ENCODE measurements around the gene CDK9.

The CDK9 gene

GRCh38 chr9:127762111-127762676, 23.6 kb upstream of the CDK9 start:
- DNase-seq: no peak

- DNase-seq: no peak
These were observed 21.9 kb upstream of the CDK9 start for GRCh38 chr9:127763918-127764384.

- DNase-seq: no peak
These were observed 20.4 kb upstream of the CDK9 start for GRCh38 chr9:127765418-127765817.

- no peak for DNase-seq
These were observed 18.4 kb upstream of the CDK9 start for GRCh38 chr9:127767410-127767809.

DNA sequence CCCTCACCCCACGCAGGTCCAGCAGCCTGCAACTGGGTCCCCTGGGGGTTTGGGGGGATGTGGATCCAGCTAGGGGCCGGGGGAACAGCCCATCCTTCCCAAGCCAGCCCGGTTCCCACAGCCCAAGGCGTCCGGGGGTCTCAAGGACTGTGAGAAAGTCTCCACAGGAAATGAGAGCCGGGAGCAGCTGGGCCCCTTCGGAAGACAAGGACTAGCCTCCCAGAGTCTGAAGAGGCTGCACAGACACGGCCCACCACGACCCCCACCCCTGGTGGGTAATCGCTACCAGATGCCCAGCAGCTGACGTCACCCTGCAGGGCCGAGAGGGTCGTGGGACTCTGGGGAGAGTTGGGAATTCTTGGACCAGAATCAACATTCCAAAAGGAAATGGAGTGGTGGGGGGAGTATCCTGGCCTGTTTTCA, 17.9 kb upstream of the CDK9 start:
- no peak for DNase-seq

- no peak for DNase-seq
These were observed 17.1 kb upstream of the CDK9 start for GRCh38 chr9:127768698-127769097.

- no peak for DNase-seq
These were observed 16.7 kb upstream of the CDK9 start for GRCh38 chr9:127769101-127769500.

DNA sequence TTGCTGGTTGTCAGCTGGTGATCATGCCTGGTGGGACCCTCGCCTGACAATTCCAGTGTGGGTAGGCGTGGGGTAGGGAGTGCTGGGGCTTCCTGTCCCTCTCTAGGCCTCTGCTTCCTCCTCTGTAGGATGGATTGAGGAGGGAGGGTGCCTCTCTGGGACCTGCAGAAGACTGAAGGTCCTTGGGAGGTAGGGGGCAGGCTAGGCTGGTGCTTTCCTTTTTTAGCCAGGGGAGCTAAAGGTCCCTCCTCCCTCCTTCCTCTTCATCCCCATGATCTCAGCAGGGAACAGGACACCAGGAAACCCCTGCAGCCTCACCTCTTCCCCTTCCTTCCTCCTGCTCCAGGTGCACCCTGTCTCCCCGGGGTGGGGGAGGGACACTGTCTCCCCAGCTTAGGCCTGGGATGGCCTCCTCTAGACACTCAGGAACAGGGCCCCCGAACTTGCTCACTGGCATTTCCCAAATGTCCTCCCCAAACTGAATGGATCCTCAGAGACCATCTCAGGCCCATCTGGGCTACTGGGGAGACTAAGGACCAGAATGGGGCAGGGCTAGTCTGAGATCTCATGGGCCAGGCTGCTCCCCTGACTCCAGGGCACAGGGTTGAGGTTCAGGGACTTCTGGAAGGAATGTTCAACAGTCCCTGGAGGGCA, 15.8 kb upstream of the CDK9 start:
- DNase-seq: no peak

DNA sequence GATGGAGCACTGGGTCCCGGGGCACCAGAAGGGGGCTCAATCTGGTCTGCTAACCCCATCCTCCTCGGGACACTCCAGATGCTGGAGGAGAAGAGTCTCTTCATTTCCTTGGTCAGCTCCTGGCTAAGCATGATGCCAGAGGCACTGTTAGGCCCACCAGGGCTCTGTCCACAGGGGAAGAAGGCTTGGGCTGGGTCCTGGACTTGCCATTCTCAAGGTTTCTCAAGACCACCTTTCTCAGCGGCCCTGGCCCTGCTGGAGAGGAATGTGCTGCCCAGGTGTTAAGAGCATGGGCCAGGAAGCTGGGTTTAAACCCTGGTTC, 15.3 kb upstream of the CDK9 start:
- DNase-seq: no peak

- peak; percentile 97 for DNase-seq
These were observed 14.8 kb upstream of the CDK9 start for GRCh38 chr9:127770905-127771569.

DNA sequence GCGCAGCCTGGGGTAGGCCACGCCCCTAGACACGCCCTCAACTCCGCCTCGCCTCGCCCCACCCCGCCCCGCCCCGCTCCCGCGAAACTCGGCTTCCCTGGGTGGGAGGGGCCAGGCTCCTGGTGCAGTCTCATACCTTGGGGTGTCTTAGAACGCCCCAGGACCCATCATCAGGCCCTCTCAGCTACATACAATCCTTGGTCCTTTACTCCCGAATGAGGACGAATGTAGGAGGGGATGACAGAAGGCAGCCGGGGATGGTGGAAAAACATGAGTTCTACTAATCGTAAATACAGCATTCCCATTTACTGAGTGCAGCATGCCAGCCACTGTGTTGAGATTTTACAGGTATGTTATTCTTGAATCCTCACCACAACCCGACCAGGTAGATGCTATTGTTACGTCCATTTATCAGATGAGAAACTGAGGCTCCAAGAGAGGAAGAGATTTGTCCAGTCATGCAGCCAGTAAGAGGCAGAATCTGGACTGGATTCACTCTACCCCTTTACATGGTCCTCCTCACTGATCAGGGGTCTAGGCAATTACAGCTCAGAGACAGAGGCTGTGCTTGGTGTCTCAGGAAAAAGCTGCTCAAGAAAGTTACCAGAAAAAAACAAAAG, 14.2 kb upstream of the CDK9 start:
- DNase-seq: no peak

DNA sequence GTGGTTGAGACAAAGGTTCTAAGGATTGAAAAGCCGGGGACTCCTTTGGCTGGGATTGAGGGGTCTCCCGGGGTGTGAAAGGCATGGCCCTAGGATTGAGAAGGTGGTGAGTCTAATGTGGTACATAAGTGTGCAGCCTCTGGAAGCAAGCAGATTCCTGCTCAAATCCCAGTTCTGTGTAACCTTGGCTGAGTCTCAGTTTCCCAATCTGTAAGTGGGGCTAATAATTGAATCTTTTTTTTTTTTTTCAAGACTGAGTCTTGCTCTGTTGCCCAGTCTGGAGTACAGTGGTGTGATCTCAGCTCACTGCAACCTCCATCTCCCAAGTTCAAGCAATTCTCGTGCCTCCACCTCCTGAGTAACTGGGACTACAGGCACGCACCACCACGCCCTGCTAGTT, 13.2 kb upstream of the CDK9 start:
- DNase-seq: no peak

- DNase-seq: no peak
These were observed 12.6 kb upstream of the CDK9 start for GRCh38 chr9:127773272-127773671.

GRCh38 chr9:127773981-127774380, 11.9 kb upstream of the CDK9 start:
- no peak for DNase-seq

GRCh38 chr9:127776195-127776923, 9.5 kb upstream of the CDK9 start:
- DNase-seq: no peak

DNA sequence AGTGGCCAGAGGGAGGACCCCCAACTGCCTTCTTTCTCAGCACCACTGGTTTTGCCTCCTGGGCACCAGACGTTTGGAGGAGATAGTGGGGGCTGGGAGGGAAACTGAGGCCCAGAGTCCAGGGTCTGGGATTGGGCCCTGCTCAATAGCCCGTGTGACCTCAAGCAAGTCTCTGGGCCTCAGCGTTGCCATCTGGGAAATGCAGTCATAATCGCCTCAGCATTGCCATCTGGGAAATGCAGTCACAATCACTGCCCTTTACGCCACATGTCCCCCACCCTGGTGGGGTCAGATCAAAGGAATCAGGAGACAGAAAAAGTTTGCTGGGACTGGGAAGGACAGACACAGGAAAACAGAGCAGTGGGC, 8.9 kb upstream of the CDK9 start:
- no peak for DNase-seq

GRCh38 chr9:127777368-127777980, 8.4 kb upstream of the CDK9 start:
- DNase-seq: no peak

GRCh38 chr9:127778280-127779135, 7.3 kb upstream of the CDK9 start, which contains the start of gene SH2D3C:
Gene SH2D3C (minus strand): TSS chr9:127778666. CDS start chr9:127778627, 39 bp downstream.
- no peak for DNase-seq

DNA sequence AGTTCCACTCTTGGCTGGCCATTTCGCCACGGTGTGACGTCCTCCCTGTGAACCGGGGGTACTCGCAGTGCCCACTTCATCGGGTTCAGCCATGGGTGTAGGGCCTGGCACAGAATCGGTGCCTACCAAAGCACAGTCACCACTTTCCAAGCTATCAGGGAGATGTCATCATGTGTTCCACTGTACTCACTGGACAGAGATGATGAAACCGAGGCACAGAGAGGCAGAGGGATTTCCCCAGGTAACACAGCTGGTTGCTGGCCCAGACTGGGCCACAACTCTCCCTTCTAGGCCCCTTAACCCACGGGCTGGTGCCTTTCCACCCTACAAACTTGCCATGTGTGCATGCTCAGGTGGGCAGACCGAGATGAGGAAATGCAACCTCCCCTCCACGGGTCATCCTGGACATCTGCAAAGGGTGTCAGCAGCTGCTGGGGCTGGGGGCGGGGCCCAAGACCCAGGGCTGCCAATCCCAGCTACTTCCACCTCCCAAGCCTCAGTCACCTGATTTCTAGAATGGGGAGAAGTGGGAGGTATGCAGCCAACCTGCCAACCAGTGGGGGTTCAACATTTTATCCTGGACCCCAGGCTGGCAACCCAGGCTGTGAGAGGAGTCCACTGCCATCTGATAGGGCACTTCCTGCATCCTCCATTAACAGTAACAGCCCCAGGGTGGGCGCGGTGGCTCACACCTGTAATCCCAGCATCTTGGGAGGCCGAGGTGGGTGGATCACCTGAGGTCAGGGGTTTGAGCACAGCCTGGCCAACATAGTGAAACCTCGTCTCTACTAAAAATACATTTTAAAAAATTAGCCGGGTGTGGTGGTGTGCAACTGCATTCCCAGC, 6.5 kb upstream of the CDK9 start:
- DNase-seq: no peak

DNA sequence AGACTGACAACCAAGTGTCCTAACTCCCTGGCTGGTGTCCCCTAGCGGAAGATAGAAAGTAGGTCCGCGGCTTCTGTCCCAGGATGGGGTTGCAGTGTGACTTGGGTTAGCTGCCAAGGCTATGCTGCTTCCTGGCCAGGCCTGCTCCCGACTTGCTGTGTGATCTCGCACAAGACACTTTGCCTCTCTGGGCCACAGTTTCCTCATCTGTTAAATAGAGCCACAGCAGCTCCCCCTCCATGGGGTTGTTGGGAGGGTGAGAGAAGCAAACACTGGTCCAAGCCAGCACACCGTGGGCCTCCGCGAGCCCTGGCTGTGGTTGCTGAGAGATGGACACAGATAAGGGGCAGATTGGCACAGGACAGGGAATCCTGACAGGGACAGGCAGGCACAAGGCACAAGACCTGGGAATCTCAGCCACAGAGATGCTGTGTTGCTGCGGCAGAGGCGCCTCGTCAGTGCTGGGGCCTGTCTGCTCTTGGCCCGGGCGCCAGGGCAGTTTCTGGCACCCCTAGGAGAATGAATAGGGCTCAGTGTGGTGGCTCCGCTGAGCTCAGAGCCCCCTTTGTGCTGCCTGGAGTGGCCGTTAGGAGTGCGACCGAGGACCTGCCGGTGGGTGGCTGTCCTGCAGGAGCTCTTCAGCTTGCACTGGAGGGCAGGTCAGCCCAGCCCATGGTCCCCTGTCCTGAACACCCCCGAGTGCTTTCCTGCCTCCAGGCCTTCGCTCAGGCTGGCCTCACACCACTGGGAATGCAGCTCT, 5.5 kb upstream of the CDK9 start:
- no peak for DNase-seq
